Small intestine (tissue), 7 donors: ENCODE results near the gene KLHL29. TPM values are rescaled to one million over a fixed set of nuclear protein-coding genes. Genes with fewer than 3 reads are reported as not detected.

Experiments used
- DNase-seq, 2 donors: peaks; one replicate each; pipeline versions ENCODE4 v3.0.0 to v3.0.0-alpha.2; 2013
- FAIRE-seq: peaks from 2 replicates; lab custom pipeline; 2012; peaks lifted over from hg19 to GRCh38; lab: Jason Lieb, UNC
- H3K27ac ChIP-seq, 3 donors: one replicate each; pipeline ENCODE4 v1.5.1; 2013; ENCODE audit warnings: low read length in 2 of 3, mild to moderate bottlenecking in 2 of 3, control low read depth in 1 of 3, inconsistent platforms in 1 of 3, low read depth in 1 of 3, moderate library complexity in 1 of 3
- H3K27me3 ChIP-seq, 3 donors: one replicate each; pipeline ENCODE4 v1.6.1; 2013; ENCODE audit warnings: low read length in 3 of 3, inconsistent platforms in 1 of 3; ENCODE audit not compliant: control insufficient read depth in 3 of 3, insufficient read depth in 3 of 3
- H3K36me3 ChIP-seq, 3 donors: one replicate each; pipeline ENCODE4 v1.6.1; 2013; ENCODE audit warnings: low read length in 3 of 3, inconsistent platforms in 1 of 3, low read depth in 1 of 3, mild to moderate bottlenecking in 1 of 3, moderate library complexity in 1 of 3; ENCODE audit not compliant: control insufficient read depth in 3 of 3, insufficient read depth in 2 of 3
- H3K4me1 ChIP-seq, 3 donors: one replicate each; pipeline ENCODE4 v1.6.1; 2013; ENCODE audit warnings: low read length in 2 of 3, inconsistent platforms in 1 of 3, low read depth in 1 of 3, mild to moderate bottlenecking in 1 of 3, moderate library complexity in 1 of 3; ENCODE audit not compliant: control insufficient read depth in 3 of 3, insufficient read depth in 2 of 3
- H3K4me3 ChIP-seq, 3 donors: one replicate each; pipeline ENCODE4 v1.5.1; 2013; ENCODE audit warnings: low read length in 3 of 3, control low read depth in 1 of 3, inconsistent platforms in 1 of 3, low read depth in 1 of 3, mild to moderate bottlenecking in 1 of 3, moderate library complexity in 1 of 3
- H3K9me3 ChIP-seq, 2 donors: one replicate each; pipeline ENCODE4 v1.6.1; 2013; ENCODE audit warnings: low read depth in 1 of 2, low read length in 1 of 2; ENCODE audit not compliant: control insufficient read depth in 2 of 2, insufficient read depth in 1 of 2
- WGBS, 3 donors: extraction: QIAGEN DNeasy Blood & Tissue Kit; methylation state at CpG; one replicate each; pipeline ENCODE4 v1.1.7; 2013; 5-methylcytosine and 5-hydroxymethylcytosine counted together
- polyA plus RNA-seq, 4 donors: library from polyadenylated mRNA; stranded (reverse) in 3 of 4; unstranded in 1 of 4; fragments of 200-250 nt in 3 of 4; fragments of 120-200 nt in 1 of 4; gene quantifications; one replicate each; pipeline versions ENCODE4 v1.2.1 to v1.2.3, GENCODE V29; 2013
- donor health status: healthy with polysubstance abuse.
- donor health status: control.
- donor health status: control.
- donor health status: Bipolar disorder and iron deficiency.
- donor health status: healthy.

KLHL29 gene
- polyA plus RNA-seq, 4 donors = 0.22 to 2.7 (median 1.4) TPM

- H3K9me3 ChIP-seq = no peaks in the 10 kb centered on the region
- H3K36me3 ChIP-seq = no peaks in the 10 kb centered on the region
- DNase-seq (no peak), FAIRE-seq (no peak)
- no peaks in the 10 kb centered on the region for H3K4me1 ChIP-seq
- H3K27me3 ChIP-seq = no peaks in the 10 kb centered on the region
- 77 to 81% (median 78%) methylated on average over 28 of the region's 28 CpGs for WGBS, 3 donors
- H3K4me3 ChIP-seq = no peak overlapping the region
- no peak overlapping the region for H3K27ac ChIP-seq
Observed at GRCh38 chr2:23628926-23629771, 244.2 kb downstream of the KLHL29 start.

GRCh38 chr2:23629772-23630480, 244.9 kb downstream of the KLHL29 start:
- Histone ChIP-seq H3K36me3 (no peaks in the 10 kb centered on the region), H3K4me1 (no peaks in the 10 kb centered on the region), H3K27me3 (no peaks in the 10 kb centered on the region), H3K27ac (no peak overlapping the region), H3K9me3 (no peaks in the 10 kb centered on the region), H3K4me3 (no peak overlapping the region)
- DNase-seq = no peak
- 84 to 86% (median 85%) methylated on average over 16 of the region's 16 CpGs for WGBS, 3 donors
- FAIRE-seq = no peak

- H3K36me3 ChIP-seq = no peaks in the 10 kb centered on the region
- DNase-seq (no peak), FAIRE-seq (no peak)
- WGBS, 3 donors = 64 to 82% (median 66%) methylated on average over 7 of the region's 7 CpGs
- H3K4me3 ChIP-seq = no peak overlapping the region
- H3K4me1 ChIP-seq = no peaks in the 10 kb centered on the region
- no peaks in the 10 kb centered on the region for H3K9me3 ChIP-seq
- no peak overlapping the region for H3K27ac ChIP-seq
- H3K27me3 ChIP-seq = no peaks in the 10 kb centered on the region
Observed at GRCh38 chr2:23630961-23631360, 246.0 kb downstream of the KLHL29 start.

- Histone ChIP-seq H3K27ac (no peak overlapping the region), H3K4me1 (no peaks in the 10 kb centered on the region), H3K9me3 (no peaks in the 10 kb centered on the region), H3K4me3 (no peak overlapping the region), H3K36me3 (no peaks in the 10 kb centered on the region), H3K27me3 (no peaks in the 10 kb centered on the region)
- WGBS, 3 donors = 77 to 85% (median 78%) methylated on average over 11 of the region's 11 CpGs
- no peak for FAIRE-seq
- DNase-seq = no peak
Observed at GRCh38 chr2:23631389-23631788, 246.4 kb downstream of the KLHL29 start.

- FAIRE-seq (no peak), DNase-seq (no peak)
- no peaks in the 10 kb centered on the region for H3K36me3 ChIP-seq
- no peak overlapping the region for H3K27ac ChIP-seq
- H3K4me3 ChIP-seq = no peak overlapping the region
- no peaks in the 10 kb centered on the region for H3K9me3 ChIP-seq
- H3K27me3 ChIP-seq = no peaks in the 10 kb centered on the region
- 57 to 66% (median 60%) methylated on average over 6 of the region's 6 CpGs for WGBS, 3 donors
- H3K4me1 ChIP-seq = no peaks in the 10 kb centered on the region
Observed at GRCh38 chr2:23632386-23632785, 247.4 kb downstream of the KLHL29 start.

GRCh38 chr2:23632831-23633395, 247.9 kb downstream of the KLHL29 start:
- H3K27me3 ChIP-seq = no peaks in the 10 kb centered on the region
- H3K4me3 ChIP-seq = no peak overlapping the region
- no peaks in the 10 kb centered on the region for H3K36me3 ChIP-seq
- FAIRE-seq (no peak), DNase-seq (no peak)
- no peaks in the 10 kb centered on the region for H3K4me1 ChIP-seq
- no peaks in the 10 kb centered on the region for H3K9me3 ChIP-seq
- H3K27ac ChIP-seq = no peak overlapping the region
- WGBS, 3 donors = 87 to 90% (median 89%) methylated on average over 5 of the region's 5 CpGs

DNA sequence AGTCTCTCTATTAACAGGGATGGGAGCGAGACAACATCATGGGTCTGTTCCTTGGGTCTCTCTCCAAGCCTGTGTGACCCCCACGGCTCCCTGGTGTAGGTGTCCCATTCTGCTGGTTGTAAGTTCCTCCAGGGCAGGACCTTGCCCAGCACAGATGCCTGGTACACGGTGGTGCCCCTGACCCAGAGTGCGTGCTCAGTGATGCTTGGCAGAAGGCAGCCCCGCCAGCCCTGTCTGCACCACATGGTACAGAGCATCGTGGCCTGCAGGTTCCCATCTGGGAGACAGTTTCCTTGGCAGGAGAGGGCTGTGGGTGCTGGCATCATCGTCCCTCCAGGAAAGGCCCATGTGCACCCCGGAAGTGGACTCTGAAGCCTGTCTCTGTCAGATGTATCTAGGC, 249.0 kb downstream of the KLHL29 start:
- no peak for FAIRE-seq
- Histone ChIP-seq H3K4me1 (no peaks in the 10 kb centered on the region), H3K27me3 (no peaks in the 10 kb centered on the region), H3K36me3 (peaks cover 0 to under 1% (median 0%) of the 10 kb centered on the region in 3 donors), H3K27ac (no peak overlapping the region), H3K9me3 (no peaks in the 10 kb centered on the region), H3K4me3 (no peak overlapping the region)
- 81 to 91% (median 88%) methylated on average over 8 of the region's 8 CpGs for WGBS, 3 donors
- no peak for DNase-seq

GRCh38 chr2:23635442-23636340, 250.7 kb downstream of the KLHL29 start:
- Histone ChIP-seq H3K9me3 (no peaks in the 10 kb centered on the region), H3K27me3 (no peaks in the 10 kb centered on the region), H3K36me3 (peaks cover 0 to 7% (median 0%) of the 10 kb centered on the region in 3 donors), H3K4me3 (no peak overlapping the region), H3K27ac (no peak overlapping the region), H3K4me1 (no peaks in the 10 kb centered on the region)
- DNase-seq = no peak
- FAIRE-seq = no peak
- WGBS, 3 donors = 73 to 88% (median 74%) methylated on average over 23 of the region's 23 CpGs
